ENCODE measurements around the gene TNKS1BP1. TPM values are rescaled to one million over a fixed set of nuclear protein-coding genes. Genes with fewer than 3 reads are reported as not detected.
"Not testable (repeated sequence)": the region's sequence is repeated elsewhere in the genome, so short reads cannot be mapped to it uniquely, and the experiment has no call there.

The TNKS1BP1 gene
- polyA plus RNA-seq, 3 donors, result 66.2 to 76.4 (median 67.6) TPM

GRCh38 chr11:57294225-57295131 is 30.3 kb downstream of the TNKS1BP1 start:
- DNase-seq, result no peak

- DNase-seq, result no peak
Observed at GRCh38 chr11:57290288-57290687, 34.5 kb downstream of the TNKS1BP1 start.

GRCh38 chr11:57288771-57289579 is 35.8 kb downstream of the TNKS1BP1 start:
- DNase-seq, result peak; percentile 58

GRCh38 chr11:57287884-57288283 is 36.9 kb downstream of the TNKS1BP1 start:
- DNase-seq, result no peak

GRCh38 chr11:57283231-57283990 is 41.3 kb downstream of the TNKS1BP1 start:
- no peak for DNase-seq

- not testable (repeated sequence) for DNase-seq
Observed at GRCh38 chr11:57281546-57281945, 43.2 kb downstream of the TNKS1BP1 start.

- no peak for DNase-seq
Observed at GRCh38 chr11:57279116-57279515, 45.6 kb downstream of the TNKS1BP1 start.

- DNase-seq, result no peak
Observed at GRCh38 chr11:57278721-57279095, 46.0 kb downstream of the TNKS1BP1 start.

GRCh38 chr11:57277845-57278720 is 46.7 kb downstream of the TNKS1BP1 start:
- peak; percentile 73 for DNase-seq

- DNase-seq, result no peak
Observed at GRCh38 chr11:57276971-57277675, 47.6 kb downstream of the TNKS1BP1 start.

GRCh38 chr11:57276169-57276970 is 48.4 kb downstream of the TNKS1BP1 start:
- no peak for DNase-seq

- no peak for DNase-seq
Observed at GRCh38 chr11:57275582-57275981, 49.2 kb downstream of the TNKS1BP1 start.

- DNase-seq, result no peak
Observed at GRCh38 chr11:57274904-57275498, 49.8 kb downstream of the TNKS1BP1 start.

GRCh38 chr11:57273448-57274058 is 51.2 kb downstream of the TNKS1BP1 start:
- DNase-seq, result no peak

- DNase-seq, result no peak
Observed at GRCh38 chr11:57269571-57270021, 55.2 kb downstream of the TNKS1BP1 start.

GRCh38 chr11:57266157-57266556 is 58.6 kb downstream of the TNKS1BP1 start:
- DNase-seq, result no peak

GRCh38 chr11:57263351-57263750 is 61.4 kb downstream of the TNKS1BP1 start:
- DNase-seq, result no peak

- no peak for DNase-seq
Observed at GRCh38 chr11:57262157-57262556, 62.6 kb downstream of the TNKS1BP1 start.

Data from renal pelvis (tissue), 4 donors.